HCT116 (cell line): ENCODE data around the gene MAML2. TPM values are rescaled to one million over a fixed set of nuclear protein-coding genes. Genes with fewer than 3 reads are reported as not detected.
A peak's percentile ranks its signal among the peaks of the same experiment; 100 is the strongest.

Experiments used
- ATAC-seq: fragments of 200-7000 bp; cut with Tn5 transposase; 2 replicates; pipeline ENCODE4 v1.9.1; 2020; ENCODE audit warnings: mild to moderate bottlenecking, moderate library complexity
- BruUV-seq: library from RNA; stranded (reverse); fragments of 400-500 nt; replicated peaks from 2 replicates; lab custom pipeline; 2021; lab: Mats Ljungman, UMichigan
- CTCF ChIA-PET: fragments of 300-600 bp; sonication (Branson Sonifier 250); formaldehyde crosslinking; loops from one replicate; lab custom pipeline; 2021; ENCODE audit warnings: antibody characterized with exemption; lab: Charles Lee
- POLR2A ChIA-PET: fragments of 300-600, 350-600 bp; sonication (Branson Sonifier 250); formaldehyde crosslinking; loops from one replicate; lab custom pipeline; 2021; ENCODE audit warnings: antibody characterized with exemption; lab: Charles Lee
- RAD21 ChIA-PET, 2 experiments: fragments of 300-600 bp; sonication (Branson Sonifier 250); formaldehyde crosslinking; loops; one replicate each; lab custom pipeline; 2023; ENCODE audit warnings: low total read pairs in 2 of 2; ENCODE audit not compliant: uncharacterized antibody in 2 of 2, unreplicated experiment in 2 of 2, low non-redundant PET in 1 of 2; lab: Charles Lee
- DNase-seq: peaks from one replicate; pipeline ENCODE4 v3.0.0-alpha.2; 2010; ENCODE audit warnings: low read depth, low spot score
- H2AFZ ChIP-seq: fragments of 200-600 bp; shearing (Covaris generic), sonication (generic); 2 replicates; pipeline ENCODE4 v1.6.1; 2017; ENCODE audit warnings: low read depth, mixed run types, mixed read lengths, antibody characterized with exemption, low read length; ENCODE audit not compliant: poor library complexity, severe bottlenecking
- H3K27ac ChIP-seq: 2 replicates; pipeline ENCODE4 v1.5.1; 2012; ENCODE audit warnings: low read depth, low read length
- H3K27me3 ChIP-seq: fragments of 200-600 bp; sonication (generic); 2 replicates; pipeline ENCODE4 v1.6.1; 2016; ENCODE audit warnings: mixed run types, low read length, mixed read lengths; ENCODE audit not compliant: insufficient read depth
- H3K36me3 ChIP-seq, 2 experiments: fragments of 200-500 bp in 1 of 2; fragments of 200-600 bp in 1 of 2; sonication (Bioruptor generic) in 1 of 2; sonication (generic) in 1 of 2; 2 replicates each; pipeline versions ENCODE4 v1.5.1 to v1.6.1; 2014 to 2016; ENCODE audit warnings: low read length in 2 of 2, inconsistent platforms in 1 of 2, mixed read lengths in 1 of 2, mixed run types in 1 of 2; ENCODE audit not compliant: insufficient read depth in 2 of 2, control insufficient read depth in 1 of 2
- H3K4me1 ChIP-seq, 2 experiments: fragments of 200-600 bp in 1 of 2; sonication (generic) in 1 of 2; 2 replicates each; pipeline versions ENCODE4 v1.5.1 to v1.6.1; 2012 to 2017; ENCODE audit warnings: low read length in 2 of 2, inconsistent platforms in 1 of 2, mild to moderate bottlenecking in 1 of 2, mixed read lengths in 1 of 2, mixed run types in 1 of 2, moderate library complexity in 1 of 2; ENCODE audit not compliant: insufficient read depth in 2 of 2, control insufficient read depth in 1 of 2
- H3K4me2 ChIP-seq: fragments of 200-600 bp; sonication (generic); 2 replicates; pipeline ENCODE4 v1.6.1; 2017; ENCODE audit warnings: mixed run types, low read length, mixed read lengths
- H3K4me3 ChIP-seq, 2 experiments: fragments of 200-600 bp in 1 of 2; sonication (generic) in 1 of 2; replicated peaks in 1 of 2; 2 replicates each; pipeline ENCODE4 v1.5.1; 2011 to 2016; ENCODE audit warnings: low read length in 2 of 2, control low read depth in 1 of 2, low read depth in 1 of 2, mild to moderate bottlenecking in 1 of 2, mixed read lengths in 1 of 2, mixed run types in 1 of 2
- H3K79me2 ChIP-seq: fragments of 200-600 bp; sonication (generic); 2 replicates; pipeline ENCODE4 v1.6.1; 2017; ENCODE audit warnings: mild to moderate bottlenecking, mixed run types, low read length, moderate library complexity, mixed read lengths; ENCODE audit not compliant: insufficient read depth
- H3K9ac ChIP-seq: fragments of 200-600 bp; sonication (generic); 2 replicates; pipeline ENCODE4 v1.6.1; 2016; ENCODE audit warnings: low read length, mixed read lengths
- H3K9me2 ChIP-seq: fragments of 200-600 bp; sonication (generic), shearing (Covaris generic); 2 replicates; pipeline ENCODE4 v1.6.1; 2017; ENCODE audit warnings: mixed run types, mild to moderate bottlenecking, moderate library complexity; ENCODE audit not compliant: insufficient read depth
- H3K9me3 ChIP-seq, 2 experiments: fragments of 200-500 bp in 1 of 2; fragments of 200-600 bp in 1 of 2; sonication (Bioruptor generic) in 1 of 2; sonication (generic) in 1 of 2; 2 replicates each; pipeline ENCODE4 v1.6.1; 2014 to 2017; ENCODE audit warnings: low read length in 2 of 2, mixed read lengths in 2 of 2, inconsistent platforms in 1 of 2, low read depth in 1 of 2, mild to moderate bottlenecking in 1 of 2, mixed run types in 1 of 2, moderate library complexity in 1 of 2; ENCODE audit not compliant: control insufficient read depth in 1 of 2, insufficient read depth in 1 of 2
- H4K20me1 ChIP-seq: fragments of 200-600 bp; sonication (generic), shearing (Covaris generic); 2 replicates; pipeline ENCODE4 v1.6.1; 2017; ENCODE audit warnings: mixed run types, mild to moderate bottlenecking, moderate library complexity; ENCODE audit not compliant: insufficient read depth
- intact Hi-C: fragments of 100-400 bp; cut with micrococcal nuclease; formaldehyde crosslinking; loops from 2 replicates; pipeline ENCODE4 v1.10.0; 2022
- total RNA-seq: library from RNA; stranded (reverse); gene quantifications from one replicate; pipeline ENCODE4 v1.2.1, GENCODE V29; 2021; ENCODE audit not compliant: unreplicated experiment
- TF ChIP-seq, protein P1 (sequence below), 3 experiments: fragments of 200-600 bp in 1 of 3; sonication (generic) in 1 of 3; IDR thresholded peaks in 2 of 3; conservative IDR thresholded peaks in 1 of 3; 2 replicates each; pipeline ENCODE4 v1.5.1; 2012 to 2017; ENCODE audit warnings: low read depth in 2 of 3, low read length in 2 of 3, antibody characterized with exemption in 1 of 3, borderline replicate concordance in 1 of 3, control low read depth in 1 of 3, mild to moderate bottlenecking in 1 of 3, mixed read lengths in 1 of 3, mixed run types in 1 of 3, moderate library complexity in 1 of 3; ENCODE audit not compliant: insufficient read depth in 1 of 3
- TF ChIP-seq, protein P2 (sequence below): IDR thresholded peaks from 2 replicates; pipeline ENCODE4 v1.6.1; 2011; ENCODE audit warnings: mild to moderate bottlenecking, low read length, moderate library complexity; ENCODE audit not compliant: insufficient replicate concordance; ENCODE audit errors: extremely low read depth

MAML2 gene
- total RNA-seq, 1 experiment from 2014 or later, result 2.6 TPM

DNA sequence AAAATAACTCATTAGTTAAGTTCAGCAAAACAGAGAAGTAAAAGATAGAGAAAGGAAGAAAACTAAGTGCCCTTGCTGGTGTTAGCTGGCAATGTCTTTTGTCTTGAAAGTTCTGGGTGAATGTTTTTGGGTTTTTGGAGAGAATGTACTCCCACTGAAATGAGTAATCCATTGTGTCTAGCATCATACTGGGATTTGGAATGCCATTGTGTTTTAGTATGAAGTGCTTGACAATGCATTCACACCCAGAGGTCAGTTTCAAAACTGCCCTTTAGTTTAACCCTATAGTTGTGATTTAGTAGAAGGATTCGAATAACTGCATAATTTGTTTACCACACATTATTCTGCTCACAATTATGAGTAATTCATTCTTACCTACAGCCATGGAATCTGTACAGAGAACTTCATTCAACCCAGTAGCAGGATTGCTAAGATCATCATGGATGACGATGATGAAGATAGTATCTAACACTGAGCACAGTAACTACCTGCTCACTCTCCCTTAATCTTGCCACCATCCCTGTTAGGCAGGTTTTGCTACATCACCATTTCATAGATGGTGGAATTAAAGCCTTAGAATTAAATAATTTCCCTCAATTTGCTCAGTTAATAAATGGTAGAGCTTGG is 33.9 kb downstream of the MAML2 start:
- no TSS peak for BruUV-seq
- Histone ChIP-seq H3K4me3 (no peak overlapping the region), H3K9me2 (no peaks in the 10 kb centered on the region), H3K4me1 (peaks cover 58 to 83% of the 10 kb centered on the region in 2 experiments), H4K20me1 (no peaks in the 10 kb centered on the region), H2AFZ (peak overlapping the region; percentile 37), H3K79me2 (no peaks in the 10 kb centered on the region), H3K4me2 (peak overlapping the region; percentile 77), H3K36me3 (no peaks in the 10 kb centered on the region), H3K27ac (no peak overlapping the region), H3K9me3 (no peaks in the 10 kb centered on the region), H3K9ac (peak overlapping the region; percentile 66; the same call in 1 of the 2 replicates), H3K27me3 (no peaks in the 10 kb centered on the region)
- intact Hi-C loops, result no loop called here
- ChIA-PET RAD21 (interaction anchor here in 1 of 2 experiments (2.1 kb wide), 1 partner anchor 34 kb away, joined by 7 read pairs; the partner anchor contains the start of gene MAML2), CTCF (interaction anchor here (1.2 to 2.3 kb wide), 2 partner anchors 34 to 85 kb away, joined by 3 to 10 read pairs; partner anchors contain the start of gene MAML2), POLR2A (interaction anchor here (0.8 to 0.9 kb wide), 2 partner anchors 34 to 79 kb away, joined by 3 to 4 read pairs; partner anchors contain the start of gene MAML2)
- TF ChIP-seq, protein P1, sequence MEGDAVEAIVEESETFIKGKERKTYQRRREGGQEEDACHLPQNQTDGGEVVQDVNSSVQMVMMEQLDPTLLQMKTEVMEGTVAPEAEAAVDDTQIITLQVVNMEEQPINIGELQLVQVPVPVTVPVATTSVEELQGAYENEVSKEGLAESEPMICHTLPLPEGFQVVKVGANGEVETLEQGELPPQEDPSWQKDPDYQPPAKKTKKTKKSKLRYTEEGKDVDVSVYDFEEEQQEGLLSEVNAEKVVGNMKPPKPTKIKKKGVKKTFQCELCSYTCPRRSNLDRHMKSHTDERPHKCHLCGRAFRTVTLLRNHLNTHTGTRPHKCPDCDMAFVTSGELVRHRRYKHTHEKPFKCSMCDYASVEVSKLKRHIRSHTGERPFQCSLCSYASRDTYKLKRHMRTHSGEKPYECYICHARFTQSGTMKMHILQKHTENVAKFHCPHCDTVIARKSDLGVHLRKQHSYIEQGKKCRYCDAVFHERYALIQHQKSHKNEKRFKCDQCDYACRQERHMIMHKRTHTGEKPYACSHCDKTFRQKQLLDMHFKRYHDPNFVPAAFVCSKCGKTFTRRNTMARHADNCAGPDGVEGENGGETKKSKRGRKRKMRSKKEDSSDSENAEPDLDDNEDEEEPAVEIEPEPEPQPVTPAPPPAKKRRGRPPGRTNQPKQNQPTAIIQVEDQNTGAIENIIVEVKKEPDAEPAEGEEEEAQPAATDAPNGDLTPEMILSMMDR (IDR thresholded peaks at IDR 0.05 in 2 of 3, conservative IDR thresholded peaks at IDR 0.05 in 1 of 3; ENCODE audit: borderline replicate concordance in 1 of 3, insufficient read depth in 1 of 3, low read depth in 2 of 3, low read length in 2 of 3), result 0 out of 6 replicates have a peak, but pooled peaks of 1 of the 3 experiments have one; percentile 2
- TF ChIP-seq, protein P2, sequence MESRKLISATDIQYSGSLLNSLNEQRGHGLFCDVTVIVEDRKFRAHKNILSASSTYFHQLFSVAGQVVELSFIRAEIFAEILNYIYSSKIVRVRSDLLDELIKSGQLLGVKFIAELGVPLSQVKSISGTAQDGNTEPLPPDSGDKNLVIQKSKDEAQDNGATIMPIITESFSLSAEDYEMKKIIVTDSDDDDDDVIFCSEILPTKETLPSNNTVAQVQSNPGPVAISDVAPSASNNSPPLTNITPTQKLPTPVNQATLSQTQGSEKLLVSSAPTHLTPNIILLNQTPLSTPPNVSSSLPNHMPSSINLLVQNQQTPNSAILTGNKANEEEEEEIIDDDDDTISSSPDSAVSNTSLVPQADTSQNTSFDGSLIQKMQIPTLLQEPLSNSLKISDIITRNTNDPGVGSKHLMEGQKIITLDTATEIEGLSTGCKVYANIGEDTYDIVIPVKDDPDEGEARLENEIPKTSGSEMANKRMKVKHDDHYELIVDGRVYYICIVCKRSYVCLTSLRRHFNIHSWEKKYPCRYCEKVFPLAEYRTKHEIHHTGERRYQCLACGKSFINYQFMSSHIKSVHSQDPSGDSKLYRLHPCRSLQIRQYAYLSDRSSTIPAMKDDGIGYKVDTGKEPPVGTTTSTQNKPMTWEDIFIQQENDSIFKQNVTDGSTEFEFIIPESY, result no peak
- no peak for ATAC-seq
- no peak for DNase-seq
